Panc1 (cell line): ENCODE results near the gene ZNF678.
"Not testable (repeated sequence)": the region's sequence is repeated elsewhere in the genome, so short reads cannot be mapped to it uniquely, and the experiment has no call there.

Experiments used
- POLR2AphosphoS5 ChIP-seq: IDR thresholded peaks from 2 replicates; pipeline ENCODE4 v1.6.1; 2012; ENCODE audit warnings: mild to moderate bottlenecking, low read depth, low read length, moderate library complexity
- TCF7L2 ChIP-seq: IDR thresholded peaks from 2 replicates; pipeline ENCODE4 v1.6.1; 2011; ENCODE audit warnings: mild to moderate bottlenecking, low read depth, low read length, inconsistent platforms
- TF ChIP-seq, protein P1 (sequence below): fragments of 450-650 bp; IDR thresholded peaks from 2 replicates; pipeline ENCODE4 v1.5.1; 2017; ENCODE audit warnings: mild to moderate bottlenecking
- TF ChIP-seq, protein P2 (sequence below), 2 experiments: IDR thresholded peaks; 2 replicates each; pipeline ENCODE4 v1.6.1; 2011 to 2012; ENCODE audit warnings: low read depth in 2 of 2, control low read depth in 1 of 2, low read length in 1 of 2, mild to moderate bottlenecking in 1 of 2, moderate library complexity in 1 of 2; ENCODE audit not compliant: insufficient read depth in 1 of 2

- TF ChIP-seq, protein P1, sequence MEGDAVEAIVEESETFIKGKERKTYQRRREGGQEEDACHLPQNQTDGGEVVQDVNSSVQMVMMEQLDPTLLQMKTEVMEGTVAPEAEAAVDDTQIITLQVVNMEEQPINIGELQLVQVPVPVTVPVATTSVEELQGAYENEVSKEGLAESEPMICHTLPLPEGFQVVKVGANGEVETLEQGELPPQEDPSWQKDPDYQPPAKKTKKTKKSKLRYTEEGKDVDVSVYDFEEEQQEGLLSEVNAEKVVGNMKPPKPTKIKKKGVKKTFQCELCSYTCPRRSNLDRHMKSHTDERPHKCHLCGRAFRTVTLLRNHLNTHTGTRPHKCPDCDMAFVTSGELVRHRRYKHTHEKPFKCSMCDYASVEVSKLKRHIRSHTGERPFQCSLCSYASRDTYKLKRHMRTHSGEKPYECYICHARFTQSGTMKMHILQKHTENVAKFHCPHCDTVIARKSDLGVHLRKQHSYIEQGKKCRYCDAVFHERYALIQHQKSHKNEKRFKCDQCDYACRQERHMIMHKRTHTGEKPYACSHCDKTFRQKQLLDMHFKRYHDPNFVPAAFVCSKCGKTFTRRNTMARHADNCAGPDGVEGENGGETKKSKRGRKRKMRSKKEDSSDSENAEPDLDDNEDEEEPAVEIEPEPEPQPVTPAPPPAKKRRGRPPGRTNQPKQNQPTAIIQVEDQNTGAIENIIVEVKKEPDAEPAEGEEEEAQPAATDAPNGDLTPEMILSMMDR = not testable (repeated sequence)
- not testable (repeated sequence) for TF ChIP-seq TCF7L2, POLR2AphosphoS5
- TF ChIP-seq, protein P2, sequence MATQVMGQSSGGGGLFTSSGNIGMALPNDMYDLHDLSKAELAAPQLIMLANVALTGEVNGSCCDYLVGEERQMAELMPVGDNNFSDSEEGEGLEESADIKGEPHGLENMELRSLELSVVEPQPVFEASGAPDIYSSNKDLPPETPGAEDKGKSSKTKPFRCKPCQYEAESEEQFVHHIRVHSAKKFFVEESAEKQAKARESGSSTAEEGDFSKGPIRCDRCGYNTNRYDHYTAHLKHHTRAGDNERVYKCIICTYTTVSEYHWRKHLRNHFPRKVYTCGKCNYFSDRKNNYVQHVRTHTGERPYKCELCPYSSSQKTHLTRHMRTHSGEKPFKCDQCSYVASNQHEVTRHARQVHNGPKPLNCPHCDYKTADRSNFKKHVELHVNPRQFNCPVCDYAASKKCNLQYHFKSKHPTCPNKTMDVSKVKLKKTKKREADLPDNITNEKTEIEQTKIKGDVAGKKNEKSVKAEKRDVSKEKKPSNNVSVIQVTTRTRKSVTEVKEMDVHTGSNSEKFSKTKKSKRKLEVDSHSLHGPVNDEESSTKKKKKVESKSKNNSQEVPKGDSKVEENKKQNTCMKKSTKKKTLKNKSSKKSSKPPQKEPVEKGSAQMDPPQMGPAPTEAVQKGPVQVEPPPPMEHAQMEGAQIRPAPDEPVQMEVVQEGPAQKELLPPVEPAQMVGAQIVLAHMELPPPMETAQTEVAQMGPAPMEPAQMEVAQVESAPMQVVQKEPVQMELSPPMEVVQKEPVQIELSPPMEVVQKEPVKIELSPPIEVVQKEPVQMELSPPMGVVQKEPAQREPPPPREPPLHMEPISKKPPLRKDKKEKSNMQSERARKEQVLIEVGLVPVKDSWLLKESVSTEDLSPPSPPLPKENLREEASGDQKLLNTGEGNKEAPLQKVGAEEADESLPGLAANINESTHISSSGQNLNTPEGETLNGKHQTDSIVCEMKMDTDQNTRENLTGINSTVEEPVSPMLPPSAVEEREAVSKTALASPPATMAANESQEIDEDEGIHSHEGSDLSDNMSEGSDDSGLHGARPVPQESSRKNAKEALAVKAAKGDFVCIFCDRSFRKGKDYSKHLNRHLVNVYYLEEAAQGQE (IDR thresholded peaks at IDR 0.05; ENCODE audit: insufficient read depth in 1 of 2, low read depth in 2 of 2, low read length in 1 of 2) = not testable (repeated sequence)
Measured at GRCh38 chr1:227551881-227552280, 11.5 kb upstream of the ZNF678 start.
